OCI-LY3 (cell line): ENCODE measurements around the gene ZNF883.

Experiments
- H2AFZ ChIP-seq: fragments of 200-600, 300-600 bp; shearing (Covaris generic); 2 replicates; pipeline ENCODE4 v1.6.0; 2014; ENCODE audit warnings: antibody characterized with exemption, low read depth, low read length
- H3K27ac ChIP-seq: fragments of 200-600, 300-600 bp; sonication (generic); 2 replicates; pipeline ENCODE4 v1.5.1; 2014; ENCODE audit warnings: mild to moderate bottlenecking, low read length, moderate library complexity, mixed read lengths
- H3K27me3 ChIP-seq: fragments of 200-600, 300-600 bp; sonication (generic); 2 replicates; pipeline ENCODE4 v1.6.1; 2014; ENCODE audit warnings: low read depth, low read length, mixed read lengths
- H3K36me3 ChIP-seq: fragments of 200-600, 300-600 bp; sonication (generic); replicated peaks from 2 replicates; pipeline ENCODE3; 2014; ENCODE audit warnings: low read depth, low read length, mixed read lengths
- H3K4me1 ChIP-seq: fragments of 300-600, 200-600 bp; sonication (generic); 2 replicates; pipeline ENCODE4 v1.6.1; 2014; ENCODE audit warnings: low read length, mixed read lengths
- H3K4me2 ChIP-seq: fragments of 200-600, 300-600 bp; sonication (generic); 2 replicates; pipeline ENCODE4 v1.6.1; 2014; ENCODE audit warnings: low read length, mixed read lengths
- H3K4me3 ChIP-seq: fragments of 300-600, 200-600 bp; sonication (generic); 2 replicates; pipeline ENCODE4 v1.5.1; 2014; ENCODE audit warnings: antibody characterized with exemption, mild to moderate bottlenecking, low read length, moderate library complexity
- H3K79me2 ChIP-seq: fragments of 300-600, 200-600 bp; shearing (Covaris generic); 2 replicates; pipeline ENCODE4 v1.6.1; 2014; ENCODE audit warnings: mild to moderate bottlenecking, low read length, mixed read lengths
- H3K9ac ChIP-seq: fragments of 300-600, 200-600 bp; shearing (Covaris generic); 2 replicates; pipeline ENCODE4 v1.6.0; 2014; ENCODE audit warnings: mild to moderate bottlenecking, low read length, moderate library complexity
- H3K9me3 ChIP-seq: fragments of 200-600, 300-600 bp; shearing (Covaris generic); 2 replicates; pipeline ENCODE4 v1.6.1; 2014; ENCODE audit warnings: low read length, mixed read lengths; ENCODE audit not compliant: insufficient read depth
- H4K20me1 ChIP-seq: fragments of 200-600, 300-600 bp; sonication (generic); 2 replicates; pipeline ENCODE4 v1.6.1; 2016; ENCODE audit warnings: low read length, mixed read lengths; ENCODE audit not compliant: insufficient read depth
- EZH2phosphoT487 ChIP-seq: fragments of 200-600 bp; shearing (Covaris generic); IDR thresholded peaks from 2 replicates; pipeline ENCODE4 v1.6.1; 2018; ENCODE audit warnings: antibody characterized with exemption, mixed run types, low read depth
- TF ChIP-seq, protein P1 (sequence below): fragments of 200-600, 300-600 bp; sonication (generic); IDR thresholded peaks from 2 replicates; pipeline ENCODE4 v1.5.1; 2014; ENCODE audit warnings: antibody characterized with exemption, low read length, low read depth

Gene ZNF883

DNA sequence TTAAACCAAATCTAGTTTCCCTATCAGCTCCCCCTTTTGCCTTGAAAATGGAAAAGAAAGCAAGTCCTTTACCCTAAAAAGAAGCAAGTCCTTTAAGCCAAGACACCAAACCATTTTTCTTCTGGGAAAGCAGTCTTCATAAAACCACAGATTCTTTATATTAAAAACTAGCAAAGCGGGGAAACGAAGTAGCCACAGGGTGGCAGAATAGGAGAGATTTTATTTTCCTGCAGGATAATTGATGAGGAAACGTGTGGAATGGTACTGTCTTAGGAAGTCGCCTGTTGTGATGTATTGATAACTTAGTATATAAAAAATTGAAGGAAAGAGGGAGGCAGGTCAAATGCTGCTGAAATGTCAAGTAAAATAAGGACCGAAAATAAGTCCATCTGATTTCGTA is 41.1 kb downstream of the ZNF883 start:
- Histone ChIP-seq H3K4me2 (no peak overlapping the region), H2AFZ (no peak overlapping the region), H3K9ac (no peak overlapping the region), H4K20me1 (no peaks in the 10 kb centered on the region), H3K4me1 (no peaks in the 10 kb centered on the region), H3K27ac (no peak overlapping the region), H3K79me2 (no peaks in the 10 kb centered on the region), H3K27me3 (no peaks in the 10 kb centered on the region), H3K36me3 (no peaks in the 10 kb centered on the region), H3K9me3 (no peaks in the 10 kb centered on the region), H3K4me3 (no peak overlapping the region)
- no peak for TF ChIP-seq EZH2phosphoT487
- TF ChIP-seq, protein P1, sequence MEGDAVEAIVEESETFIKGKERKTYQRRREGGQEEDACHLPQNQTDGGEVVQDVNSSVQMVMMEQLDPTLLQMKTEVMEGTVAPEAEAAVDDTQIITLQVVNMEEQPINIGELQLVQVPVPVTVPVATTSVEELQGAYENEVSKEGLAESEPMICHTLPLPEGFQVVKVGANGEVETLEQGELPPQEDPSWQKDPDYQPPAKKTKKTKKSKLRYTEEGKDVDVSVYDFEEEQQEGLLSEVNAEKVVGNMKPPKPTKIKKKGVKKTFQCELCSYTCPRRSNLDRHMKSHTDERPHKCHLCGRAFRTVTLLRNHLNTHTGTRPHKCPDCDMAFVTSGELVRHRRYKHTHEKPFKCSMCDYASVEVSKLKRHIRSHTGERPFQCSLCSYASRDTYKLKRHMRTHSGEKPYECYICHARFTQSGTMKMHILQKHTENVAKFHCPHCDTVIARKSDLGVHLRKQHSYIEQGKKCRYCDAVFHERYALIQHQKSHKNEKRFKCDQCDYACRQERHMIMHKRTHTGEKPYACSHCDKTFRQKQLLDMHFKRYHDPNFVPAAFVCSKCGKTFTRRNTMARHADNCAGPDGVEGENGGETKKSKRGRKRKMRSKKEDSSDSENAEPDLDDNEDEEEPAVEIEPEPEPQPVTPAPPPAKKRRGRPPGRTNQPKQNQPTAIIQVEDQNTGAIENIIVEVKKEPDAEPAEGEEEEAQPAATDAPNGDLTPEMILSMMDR = no peak

DNA sequence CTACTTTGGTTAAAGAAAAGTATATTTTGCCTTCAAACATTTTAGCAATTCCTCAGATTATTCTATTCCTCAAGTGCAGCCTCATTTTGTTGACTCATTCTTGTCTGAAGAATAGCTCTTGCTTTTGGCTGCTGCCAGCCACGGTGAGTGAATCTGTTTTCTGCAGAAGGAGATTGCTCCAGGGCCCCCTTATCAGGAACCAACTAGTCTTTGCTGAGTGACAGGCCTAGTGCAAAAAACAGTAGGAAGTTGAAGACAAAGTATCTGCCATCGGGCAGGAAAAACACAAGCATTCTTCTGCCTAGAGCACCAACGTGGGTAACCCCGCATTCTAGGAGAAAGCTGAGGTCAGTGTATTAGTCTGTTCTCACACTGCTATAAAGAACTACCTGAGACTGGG is 42.3 kb downstream of the ZNF883 start:
- Histone ChIP-seq H2AFZ (no peak overlapping the region), H4K20me1 (no peaks in the 10 kb centered on the region), H3K36me3 (no peaks in the 10 kb centered on the region), H3K4me3 (no peak overlapping the region), H3K27me3 (no peaks in the 10 kb centered on the region), H3K4me2 (no peak overlapping the region), H3K4me1 (no peaks in the 10 kb centered on the region), H3K9ac (no peak overlapping the region), H3K27ac (no peak overlapping the region), H3K9me3 (no peaks in the 10 kb centered on the region), H3K79me2 (no peaks in the 10 kb centered on the region)
- TF ChIP-seq EZH2phosphoT487 = no peak
- TF ChIP-seq, protein P1 = no peak

DNA sequence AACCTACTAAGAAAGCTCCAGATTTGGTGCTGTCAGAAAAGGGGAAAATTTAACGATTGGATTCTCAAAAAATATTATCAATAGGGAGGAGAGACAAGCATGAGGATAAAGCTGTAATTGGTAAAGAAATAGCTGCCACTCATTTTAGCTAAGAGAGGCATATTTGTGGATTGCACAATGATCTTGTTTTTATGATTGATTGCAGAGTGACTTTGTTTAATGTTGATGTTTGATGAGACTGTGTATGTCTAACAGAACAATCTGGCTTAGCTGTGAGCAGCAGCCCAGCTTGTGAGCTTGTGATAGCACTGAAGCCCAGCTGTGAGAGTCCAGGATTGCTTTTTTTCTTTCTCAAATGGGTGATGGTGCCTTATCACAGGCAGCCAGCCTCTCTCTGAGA is 56.4 kb downstream of the ZNF883 start:
- Histone ChIP-seq H3K9ac (no peak overlapping the region), H3K27ac (no peak overlapping the region), H3K4me1 (no peaks in the 10 kb centered on the region), H3K79me2 (no peaks in the 10 kb centered on the region), H4K20me1 (no peaks in the 10 kb centered on the region), H3K36me3 (no peaks in the 10 kb centered on the region), H3K9me3 (no peaks in the 10 kb centered on the region), H3K4me3 (no peak overlapping the region), H2AFZ (no peak overlapping the region), H3K27me3 (peaks cover 8% of the 10 kb centered on the region), H3K4me2 (no peak overlapping the region)
- TF ChIP-seq, protein P1 = no peak
- no peak for TF ChIP-seq EZH2phosphoT487

DNA sequence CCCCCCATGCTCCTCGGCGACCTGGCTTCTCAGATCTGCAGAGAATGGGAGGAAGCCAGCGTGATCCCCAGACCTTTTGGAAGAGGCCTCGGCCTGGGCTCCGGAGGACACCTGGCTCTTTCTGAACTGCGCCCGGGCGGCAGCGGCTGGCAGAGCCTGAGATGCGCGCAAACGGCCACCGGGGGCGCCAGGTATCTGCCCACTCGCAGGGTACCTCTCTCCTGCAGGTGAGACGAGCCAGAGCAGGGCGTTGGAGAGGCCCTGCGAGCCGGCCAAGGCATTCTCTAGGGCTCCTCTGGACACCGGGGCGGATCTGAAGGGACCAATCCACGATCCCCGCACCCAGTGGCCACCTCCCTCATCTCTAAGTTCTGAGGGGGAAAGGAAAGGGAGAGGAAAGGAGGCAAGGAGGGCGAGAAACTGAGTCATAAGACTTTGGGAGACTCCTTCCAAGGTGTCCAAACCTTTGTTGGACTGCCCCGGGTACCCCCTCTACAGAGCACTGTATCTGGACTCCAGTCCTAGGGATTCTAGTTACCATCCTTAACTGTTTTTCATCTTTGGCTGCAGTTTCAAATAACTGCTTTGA is 66.3 kb downstream of the ZNF883 start:
- Histone ChIP-seq H3K27ac (no peak overlapping the region), H2AFZ (no peak overlapping the region), H3K79me2 (no peaks in the 10 kb centered on the region), H3K4me2 (no peak overlapping the region), H3K36me3 (no peaks in the 10 kb centered on the region), H3K9me3 (no peaks in the 10 kb centered on the region), H3K27me3 (0 out of 2 replicates have a peak, but pooled peaks cover 2% of the 10 kb centered on the region), H3K9ac (no peak overlapping the region), H3K4me3 (no peak overlapping the region), H3K4me1 (no peaks in the 10 kb centered on the region), H4K20me1 (no peaks in the 10 kb centered on the region)
- no peak for TF ChIP-seq EZH2phosphoT487
- TF ChIP-seq, protein P1 = peak; percentile 12; the same call in 1 of the 2 replicates
